Measurements from ENCODE around the gene RBM28.

Gene RBM28

GRCh38 chr7:128373606-128374005 is 29.9 kb upstream of the RBM28 start:
- DNase-seq = no peak

DNA sequence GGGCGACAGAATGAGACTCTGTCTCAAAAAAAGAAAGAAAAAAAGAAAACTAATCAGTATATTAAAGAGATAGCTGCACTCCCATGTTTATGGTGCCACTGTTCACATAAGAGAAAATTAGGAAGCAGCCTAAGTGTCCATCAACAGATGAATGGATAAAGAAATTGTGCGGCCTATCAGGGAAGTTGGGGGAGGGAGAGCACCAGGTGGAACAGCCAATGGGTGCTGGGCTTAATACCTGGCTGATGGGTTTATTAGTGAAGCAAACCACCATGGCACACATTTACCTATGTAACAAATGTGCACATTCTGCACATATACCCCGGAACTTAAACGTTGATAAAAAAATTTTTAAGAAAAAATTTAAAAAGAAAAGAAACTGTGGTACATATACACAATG is 26.8 kb upstream of the RBM28 start:
- no peak for DNase-seq

DNA sequence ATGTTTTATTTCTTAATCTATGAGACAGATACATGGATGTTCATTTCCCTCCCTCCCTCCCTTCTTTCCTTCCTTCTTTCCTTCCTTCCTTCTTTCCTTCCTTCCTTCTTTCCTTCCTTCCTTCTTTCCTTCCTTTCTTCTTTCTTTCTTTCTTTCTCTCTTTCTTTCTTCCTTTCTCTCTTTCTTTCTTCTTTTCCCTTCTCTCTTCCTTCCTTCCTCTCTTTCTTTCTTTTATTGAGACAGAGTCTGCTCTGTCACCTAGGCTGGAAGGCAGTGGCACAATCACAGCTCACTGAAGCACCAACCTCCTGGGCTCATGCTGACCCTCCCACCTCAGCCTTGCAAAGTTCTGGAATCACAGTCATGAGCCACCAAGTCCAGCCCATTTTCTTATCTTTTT is 23.3 kb upstream of the RBM28 start:
- DNase-seq = no peak

DNA sequence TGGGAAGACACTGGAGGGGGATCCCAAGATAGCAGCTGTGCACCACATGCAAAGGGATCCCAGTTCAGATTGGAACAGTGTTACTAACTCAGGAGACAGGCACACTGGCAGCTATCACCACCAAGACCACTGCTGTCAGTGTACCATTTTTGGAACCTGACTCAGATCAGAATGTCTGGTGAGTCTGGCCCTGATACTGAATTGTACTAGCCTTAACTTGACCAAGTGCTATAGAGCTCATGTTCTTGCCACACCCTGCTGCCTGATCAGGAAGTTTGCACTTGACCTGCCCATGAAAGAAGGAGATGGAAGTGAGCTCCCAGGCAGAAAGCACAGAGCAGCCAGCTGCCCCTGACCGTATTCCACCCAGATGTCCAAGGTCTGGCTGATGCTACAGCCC is 22.6 kb upstream of the RBM28 start:
- DNase-seq = no peak

- no peak for DNase-seq
Observed at GRCh38 chr7:128365432-128365831, 21.7 kb upstream of the RBM28 start.

- DNase-seq = no peak
Observed at GRCh38 chr7:128364166-128364870, 20.6 kb upstream of the RBM28 start.

GRCh38 chr7:128363261-128363721 is 19.6 kb upstream of the RBM28 start:
- no peak for DNase-seq

DNA sequence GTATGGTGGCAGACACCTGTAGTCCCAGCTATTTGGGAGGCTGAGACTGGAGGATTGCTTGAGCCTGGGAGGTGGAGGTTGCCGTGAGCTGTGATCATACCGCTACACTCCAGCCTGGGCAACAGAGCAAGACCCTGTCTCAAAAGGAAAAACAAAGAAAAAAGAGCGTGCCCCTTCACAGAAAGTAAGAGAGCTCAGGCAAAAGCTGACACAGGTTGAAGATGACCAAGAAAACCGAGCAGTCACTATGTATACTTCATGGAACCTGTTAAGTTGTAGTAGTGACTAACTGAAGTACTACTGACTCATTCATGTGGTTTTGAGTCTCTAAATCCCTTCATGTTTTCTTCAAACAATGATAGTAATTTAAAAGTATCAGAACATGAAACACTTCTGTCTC is 19.0 kb upstream of the RBM28 start:
- DNase-seq = no peak

GRCh38 chr7:128361411-128362379 is 18.0 kb upstream of the RBM28 start, which contains the start of gene PRRT4:
TSS of gene PRRT4 (minus strand) at chr7:128361690.
- peak in 28 of 56 donors; percentile 17 to 71 (median 40) for DNase-seq

DNA sequence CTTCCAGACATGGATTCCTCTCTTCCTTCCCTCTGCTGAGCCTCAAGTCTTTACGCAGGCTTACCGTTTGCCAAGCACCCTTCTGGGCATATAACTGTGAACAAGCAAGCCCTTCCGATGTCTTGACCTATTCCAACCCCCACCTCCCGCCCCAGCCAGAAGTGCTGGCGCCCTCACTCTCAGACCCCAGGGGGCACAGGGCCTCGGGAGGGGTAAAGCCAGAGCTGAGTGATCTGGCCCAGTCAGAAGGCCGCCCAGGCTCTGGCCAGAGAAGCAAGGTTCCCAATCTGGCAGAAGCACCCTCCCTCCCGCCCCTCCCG is 16.6 kb upstream of the RBM28 start:
- DNase-seq = peak in 1 of 56 donors; percentile 39

DNA sequence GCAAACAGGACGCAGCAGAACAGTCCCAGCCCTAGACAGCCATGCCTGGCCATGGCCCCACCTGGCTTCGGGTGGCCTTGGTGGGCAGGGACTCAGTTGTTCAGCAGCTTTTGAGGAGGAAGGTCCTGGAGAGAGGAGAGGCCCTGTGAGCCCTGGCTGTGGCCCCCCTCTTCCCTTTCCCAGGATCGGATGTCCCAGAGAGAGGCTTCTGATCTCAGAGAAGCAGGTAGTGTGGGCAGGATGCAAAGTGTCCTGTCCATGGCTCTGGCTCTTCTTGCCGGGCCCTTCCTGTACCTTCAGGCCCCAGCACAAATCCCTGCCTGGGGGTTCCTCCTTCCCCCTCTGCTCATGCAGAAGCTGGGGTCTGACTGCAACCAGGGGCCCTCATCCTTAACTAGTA is 16.2 kb upstream of the RBM28 start:
- no peak for DNase-seq

DNA sequence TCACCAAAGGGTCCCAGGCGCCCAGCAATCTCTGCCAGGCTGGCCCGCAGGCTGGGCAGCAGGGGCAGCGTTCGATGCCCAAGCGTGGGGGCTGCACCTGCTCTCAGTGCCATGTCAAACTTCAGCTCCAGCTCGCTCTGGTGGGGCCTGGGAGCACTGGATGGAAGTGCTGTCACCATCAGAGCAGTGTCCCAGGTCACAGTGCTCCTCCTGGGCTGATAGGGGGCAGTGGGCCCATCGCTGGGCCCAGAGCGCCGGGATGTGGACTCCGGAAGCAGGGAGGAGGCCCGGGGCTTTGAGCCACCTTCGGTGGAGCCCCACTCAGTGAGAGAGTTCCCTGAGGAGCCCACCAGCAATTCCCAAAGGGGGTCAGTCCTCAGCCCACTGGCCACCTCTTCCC is 15.6 kb upstream of the RBM28 start:
- no peak for DNase-seq

DNA sequence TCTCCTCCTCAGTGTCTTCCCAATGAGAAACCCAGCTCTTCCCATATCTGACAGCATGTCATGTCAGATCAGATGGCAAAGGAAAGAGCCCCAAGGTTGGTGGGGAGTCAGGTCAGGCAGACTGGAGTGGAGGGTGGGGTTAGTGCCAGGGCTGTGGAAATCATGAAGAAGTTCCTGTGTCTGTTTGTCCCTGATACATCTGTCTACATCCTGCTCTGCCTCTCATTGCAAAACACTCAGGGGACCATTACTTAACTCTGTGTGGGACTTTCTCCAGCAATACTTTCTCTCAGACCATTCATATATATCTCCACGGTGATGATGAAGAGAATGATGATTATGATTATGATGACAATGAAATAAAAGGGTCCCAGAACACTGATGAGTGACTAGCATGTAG is 14.5 kb upstream of the RBM28 start:
- no peak for DNase-seq

DNA sequence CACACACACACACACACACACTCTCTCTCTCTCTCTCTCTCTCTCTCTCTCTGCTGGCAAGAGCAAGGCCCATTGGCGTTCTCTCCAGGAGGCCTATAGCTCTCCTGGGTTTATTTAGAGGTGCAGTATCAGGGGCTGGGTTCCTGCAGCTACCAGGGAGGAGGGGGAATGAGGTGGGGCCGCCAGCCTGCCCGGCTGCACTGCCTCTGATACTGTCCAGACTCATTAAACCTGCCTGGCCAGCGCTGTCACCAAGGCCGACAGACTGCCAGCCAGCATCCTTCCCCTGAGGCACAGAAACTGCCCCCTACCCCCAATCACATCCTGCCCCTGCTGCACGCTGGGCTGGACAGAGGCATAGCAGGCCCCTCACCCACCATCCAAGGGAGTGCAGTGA is 13.5 kb upstream of the RBM28 start:
- DNase-seq = no peak

GRCh38 chr7:128356546-128357216 is 13.0 kb upstream of the RBM28 start:
- no peak for DNase-seq

DNA sequence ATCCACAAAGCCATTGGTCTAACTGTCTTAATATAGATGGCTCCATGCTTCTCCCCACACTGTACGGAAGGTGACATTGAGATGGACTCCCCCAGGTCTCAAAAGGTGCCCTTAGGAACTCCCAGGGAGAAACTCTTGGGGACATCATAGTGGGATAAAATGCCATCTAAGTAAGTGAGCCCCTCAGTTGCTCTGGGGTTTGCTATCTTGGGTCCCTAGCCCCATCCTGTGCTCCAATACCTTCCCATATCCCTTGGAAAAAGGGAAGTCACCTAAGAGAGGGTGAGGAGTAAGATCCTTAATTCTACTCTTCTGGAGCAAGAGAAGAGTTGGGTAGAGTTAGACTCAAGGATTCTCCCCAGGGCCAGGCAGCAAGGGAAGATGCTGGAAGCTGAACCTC is 9.9 kb upstream of the RBM28 start:
- DNase-seq = no peak

GRCh38 chr7:128353189-128353588 is 9.5 kb upstream of the RBM28 start:
- DNase-seq = no peak

DNA sequence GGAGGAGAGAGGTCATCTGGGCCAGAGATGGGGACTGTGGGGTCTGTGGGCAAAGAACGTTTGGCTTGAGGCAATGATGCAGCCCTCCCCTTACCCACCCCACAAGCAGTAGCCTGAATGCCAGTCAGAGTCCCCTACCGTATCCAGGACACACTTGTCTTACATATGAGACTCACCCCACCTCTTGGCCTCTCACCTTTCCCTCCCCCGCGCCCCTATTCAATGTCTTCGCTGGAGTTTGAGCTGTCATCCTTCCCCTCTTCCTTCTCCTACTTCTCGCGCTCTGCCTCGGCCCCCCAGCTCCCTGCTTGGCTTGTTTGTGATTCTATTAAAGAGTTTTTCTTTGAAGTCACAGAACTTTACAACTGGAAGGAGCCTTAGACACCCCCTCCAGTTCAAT is 8.9 kb upstream of the RBM28 start:
- DNase-seq = no peak

DNA sequence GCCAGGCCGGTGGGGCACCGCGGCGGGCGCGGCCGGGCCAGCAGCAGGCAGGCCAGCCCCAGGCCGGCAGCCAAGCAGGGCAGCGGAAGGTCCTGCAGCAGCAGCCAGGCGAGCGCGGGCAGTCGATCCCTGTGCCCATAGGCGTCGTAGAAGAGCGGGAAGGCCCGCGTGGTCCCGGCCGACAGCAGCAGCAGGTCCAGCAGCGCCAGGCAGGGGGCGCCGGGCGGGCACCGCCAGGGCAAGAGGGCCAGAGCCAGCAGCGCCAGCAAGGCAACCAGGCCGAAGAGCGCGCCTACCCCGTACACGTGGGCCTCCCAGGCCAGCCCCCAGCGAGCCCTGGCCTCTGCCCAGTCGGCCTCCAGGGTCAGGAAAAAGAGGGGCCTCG is 8.4 kb upstream of the RBM28 start:
- DNase-seq = peak in 15 of 56 donors; percentile 9 to 62 (median 22)

DNA sequence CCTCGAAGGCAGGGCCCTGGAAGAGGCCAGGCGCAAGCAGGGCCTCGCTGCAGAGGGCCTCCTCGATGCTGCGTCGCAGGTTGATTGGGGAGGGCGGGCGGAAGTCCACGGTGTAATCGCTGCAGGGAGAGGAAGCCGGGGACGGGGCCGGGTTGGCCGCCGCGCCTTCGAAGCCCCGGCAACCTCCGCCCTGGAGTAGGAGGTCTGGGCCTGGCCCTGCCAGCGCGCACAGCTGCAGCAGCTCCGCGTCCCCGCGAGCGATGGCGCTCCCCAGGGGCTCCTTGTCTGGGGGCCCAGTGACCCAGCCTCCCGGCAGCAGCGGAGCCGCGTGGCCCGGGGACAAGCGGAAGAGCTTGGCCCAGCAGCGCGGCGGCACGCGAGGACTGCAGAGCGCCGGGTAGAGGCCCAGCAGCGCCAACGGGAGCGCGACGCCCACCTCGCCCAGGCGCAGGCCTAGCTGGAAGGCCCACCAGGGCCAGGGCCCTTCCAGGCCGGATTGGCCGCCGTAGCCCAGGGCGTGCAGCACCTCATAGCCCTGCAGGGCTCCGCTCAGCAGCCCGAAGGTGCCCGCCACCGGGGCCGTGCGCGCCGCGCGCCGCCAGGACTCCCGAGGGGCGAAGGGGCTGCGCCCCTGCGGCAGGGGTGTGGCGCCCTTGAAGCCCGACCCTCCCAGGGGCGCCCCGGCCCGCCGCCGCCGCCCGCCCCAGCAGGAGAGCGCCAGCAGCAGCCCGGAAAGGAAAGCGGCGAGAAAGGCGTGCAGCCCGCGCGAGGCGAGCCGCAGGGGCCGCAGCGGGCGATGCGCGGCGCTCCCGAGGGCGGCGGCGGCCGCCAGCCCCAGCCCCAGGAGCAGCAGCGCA is 7.8 kb upstream of the RBM28 start:
- DNase-seq = no peak

DNA sequence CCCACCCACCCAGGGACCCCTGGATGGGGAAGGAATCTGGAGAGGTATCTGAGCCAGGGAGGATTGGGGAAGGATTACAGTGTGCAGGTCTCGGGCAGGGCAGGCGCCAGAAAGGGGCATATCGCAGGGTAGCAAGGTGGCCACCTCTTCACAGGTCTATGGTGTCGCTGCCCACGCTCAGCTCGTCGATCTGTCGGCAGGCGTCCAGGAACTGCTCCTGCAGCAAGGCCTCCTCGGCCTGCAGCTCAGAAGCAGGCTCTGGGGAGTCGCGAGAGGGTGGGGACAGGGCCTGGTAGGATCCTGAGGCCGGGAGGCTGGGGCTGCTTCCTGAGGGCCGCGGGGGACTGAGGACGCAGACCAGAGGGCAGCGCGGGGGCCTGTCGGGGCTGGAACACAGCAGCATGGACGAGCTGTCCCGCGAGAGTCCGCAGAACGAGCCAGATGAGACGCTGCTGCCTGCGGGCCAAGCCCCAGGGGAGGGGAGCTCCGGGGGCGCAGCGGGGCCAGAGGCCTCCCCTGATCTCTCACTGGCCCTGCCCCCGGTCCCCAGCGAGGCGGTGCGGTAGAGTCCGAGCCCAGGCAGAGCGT is 7.1 kb upstream of the RBM28 start:
- no peak for DNase-seq

All from nucleus accumbens (tissue), 56 donors.